Left hindlimb (tissue), 1 donor: ENCODE data around the gene SNAPC4.
"Not testable (repeated sequence)": the region's sequence is repeated elsewhere in the genome, so short reads cannot be mapped to it uniquely, and the experiment has no call there.

Source experiments
- DNase-seq: peaks from one replicate; pipeline ENCODE4 v3.0.0-alpha.2; 2018

Gene SNAPC4

DNA sequence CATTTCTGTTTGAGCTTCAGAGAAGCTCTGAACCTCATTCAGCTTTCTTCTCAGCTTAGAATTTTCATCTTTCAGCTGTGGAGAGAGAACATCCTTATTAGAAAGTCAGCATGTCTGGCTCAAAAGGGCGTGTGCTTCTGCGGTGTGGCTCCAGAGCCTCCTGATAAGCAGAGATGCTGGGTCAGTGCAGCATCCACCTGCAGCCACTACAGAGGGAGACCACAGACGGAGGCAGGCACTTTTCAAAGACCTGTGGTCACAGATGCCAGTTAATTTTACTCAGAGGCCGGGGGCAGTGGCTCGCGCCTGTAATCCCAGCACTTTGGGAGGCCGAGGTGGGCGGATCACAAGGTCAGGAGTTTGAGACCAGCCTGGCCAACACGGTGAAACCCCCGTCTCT, 5.9 kb upstream of the SNAPC4 start:
- DNase-seq = not testable (repeated sequence)

DNA sequence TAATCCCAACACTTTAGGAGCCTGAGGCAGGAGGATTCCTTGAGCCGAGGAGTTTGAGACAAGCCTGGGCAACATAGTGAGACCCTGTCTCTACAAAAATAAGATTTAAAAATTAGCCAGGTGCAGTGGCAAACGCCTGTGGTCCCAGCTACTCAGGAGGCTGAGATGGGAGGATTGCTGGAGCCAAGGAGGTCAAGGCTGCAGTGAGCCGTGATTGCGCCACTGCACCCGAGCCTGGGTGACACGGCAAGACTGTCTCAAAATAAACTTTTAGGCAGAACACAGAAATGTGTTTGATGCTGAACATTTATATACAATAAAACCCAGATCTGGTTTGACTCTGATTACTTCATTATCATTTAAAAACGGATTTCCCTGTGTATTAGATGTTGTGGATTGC, 5.5 kb upstream of the SNAPC4 start:
- no peak for DNase-seq

DNA sequence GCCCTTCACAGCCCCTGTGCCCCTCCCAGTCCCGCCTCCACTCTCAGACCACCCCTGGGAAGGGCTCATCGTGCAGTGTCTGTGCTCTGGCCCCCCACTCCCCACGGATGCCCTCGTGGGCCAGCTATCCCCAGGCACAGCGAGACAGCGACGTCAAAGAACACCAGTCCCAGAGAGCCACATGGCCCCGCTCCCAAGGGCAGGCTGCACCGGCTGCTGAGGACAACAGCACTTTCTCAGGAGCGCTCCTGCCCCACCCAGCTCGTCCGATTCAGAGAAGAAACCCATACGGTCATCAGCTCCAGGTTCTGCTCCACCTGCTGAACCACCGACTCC, 4.8 kb upstream of the SNAPC4 start:
- no peak for DNase-seq

DNA sequence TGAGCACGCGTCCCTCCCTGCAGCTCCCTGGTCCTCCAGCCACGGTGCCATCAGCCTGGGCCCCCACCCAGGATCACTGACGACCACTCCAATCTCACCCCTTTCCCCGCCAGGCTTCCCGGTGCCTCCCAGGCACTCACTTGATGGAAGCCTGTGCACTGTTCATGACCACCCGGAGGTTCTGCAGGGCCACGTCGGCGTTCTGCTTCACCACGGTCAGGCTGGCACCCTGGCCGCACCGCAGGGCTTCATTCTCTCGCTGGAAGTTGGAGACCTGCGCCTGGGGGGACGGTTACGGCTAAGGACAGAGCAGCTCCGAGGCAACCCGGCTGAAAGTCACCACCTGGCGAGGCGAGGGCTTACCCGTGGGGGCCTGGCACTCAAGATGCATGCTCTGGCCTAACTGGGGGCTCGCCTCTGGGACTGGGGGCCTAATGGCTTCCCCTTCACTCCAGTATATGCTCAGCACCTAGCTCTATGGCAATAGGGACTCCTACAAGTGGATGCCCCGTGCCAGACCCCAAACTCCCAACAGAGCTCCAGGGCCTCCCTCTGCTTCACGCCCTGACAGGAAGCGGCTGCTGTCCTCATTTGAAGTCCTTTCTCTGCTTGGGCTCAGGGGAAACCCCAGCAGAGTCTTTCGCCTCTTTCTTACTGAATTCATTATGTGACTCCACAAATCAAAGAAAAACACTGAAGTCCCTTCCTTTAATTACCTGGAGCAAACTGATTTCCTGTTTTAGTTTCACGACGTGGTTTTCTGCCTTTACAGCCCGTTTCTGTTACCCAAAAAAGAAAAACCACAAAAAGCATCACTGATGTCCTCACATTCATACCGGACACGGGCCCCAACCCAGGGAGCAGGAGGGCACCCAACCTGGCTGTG, 4.2 kb upstream of the SNAPC4 start:
- no peak for DNase-seq

DNA sequence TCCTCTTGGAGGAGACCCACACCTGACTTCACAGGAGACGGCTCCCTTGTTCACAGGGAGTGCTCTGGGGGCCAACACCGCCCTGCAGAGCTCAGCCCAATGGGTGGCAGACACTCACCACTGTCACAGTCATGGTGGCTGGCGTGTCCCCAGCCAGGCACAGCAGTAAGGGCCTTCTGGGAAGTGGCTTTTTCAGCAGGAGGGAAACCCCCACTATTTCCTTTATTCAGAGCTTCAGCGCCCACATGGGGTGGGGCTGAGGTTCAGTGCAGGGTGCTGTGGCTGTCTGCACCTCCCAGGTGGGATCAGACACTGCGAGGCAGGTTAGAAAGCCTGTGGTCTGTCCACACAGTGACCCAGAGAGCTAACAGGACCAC, 3.6 kb upstream of the SNAPC4 start:
- no peak for DNase-seq

DNA sequence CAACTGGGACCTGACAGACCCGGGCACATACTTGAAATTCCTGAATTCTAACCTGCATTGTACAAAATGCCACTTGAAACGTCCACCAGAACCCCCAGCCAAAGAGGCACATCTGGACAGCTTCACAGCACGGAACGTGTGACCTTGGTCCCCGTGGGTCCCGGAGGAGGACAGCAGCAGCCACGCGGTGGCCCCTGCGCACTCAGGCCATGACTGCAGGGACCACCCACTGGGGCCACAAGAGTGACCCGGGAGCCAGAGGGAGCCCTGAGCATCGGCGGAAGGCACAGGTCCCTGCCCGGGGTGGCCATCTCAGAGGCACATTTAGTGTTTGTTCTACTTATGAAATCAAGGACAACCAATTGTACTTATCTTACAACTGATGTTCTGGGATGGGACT, 2.1 kb upstream of the SNAPC4 start:
- DNase-seq = no peak

DNA sequence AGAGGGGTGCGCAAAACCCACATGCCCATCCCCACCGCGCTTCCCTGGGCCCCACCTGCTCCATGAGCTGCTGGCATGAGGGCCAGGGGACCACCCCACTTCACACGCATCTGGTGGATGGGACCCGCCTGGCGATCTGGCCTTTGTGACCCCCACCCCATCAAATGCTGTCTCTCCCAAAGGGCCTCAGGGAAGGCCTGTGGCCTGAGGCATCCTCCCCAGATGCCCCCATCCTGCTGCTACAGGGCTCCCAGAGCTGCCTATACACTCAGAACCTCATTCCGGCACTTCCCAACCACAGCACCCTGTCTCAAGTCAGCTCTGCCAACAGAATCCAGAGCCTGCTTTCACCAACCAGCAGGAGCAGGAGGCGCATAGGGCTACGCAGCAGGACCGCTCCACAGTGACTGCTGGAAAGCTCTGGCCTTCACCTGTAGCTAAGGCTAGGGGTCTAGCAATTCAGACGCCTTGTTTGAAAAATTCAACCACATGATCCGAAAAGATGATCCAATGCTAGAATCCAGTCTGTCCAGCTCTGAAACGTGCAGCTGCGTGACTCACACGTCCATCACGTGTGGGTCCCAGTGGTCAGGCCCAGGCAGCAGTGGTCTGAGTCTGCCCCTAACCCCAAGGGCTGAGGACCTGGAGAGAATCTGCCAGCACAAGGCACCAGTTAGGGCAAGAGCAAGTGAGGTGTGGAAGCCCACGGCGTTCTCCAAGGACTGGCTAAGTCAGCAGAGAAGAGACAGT, 1.4 kb upstream of the SNAPC4 start:
- DNase-seq = no peak

DNA sequence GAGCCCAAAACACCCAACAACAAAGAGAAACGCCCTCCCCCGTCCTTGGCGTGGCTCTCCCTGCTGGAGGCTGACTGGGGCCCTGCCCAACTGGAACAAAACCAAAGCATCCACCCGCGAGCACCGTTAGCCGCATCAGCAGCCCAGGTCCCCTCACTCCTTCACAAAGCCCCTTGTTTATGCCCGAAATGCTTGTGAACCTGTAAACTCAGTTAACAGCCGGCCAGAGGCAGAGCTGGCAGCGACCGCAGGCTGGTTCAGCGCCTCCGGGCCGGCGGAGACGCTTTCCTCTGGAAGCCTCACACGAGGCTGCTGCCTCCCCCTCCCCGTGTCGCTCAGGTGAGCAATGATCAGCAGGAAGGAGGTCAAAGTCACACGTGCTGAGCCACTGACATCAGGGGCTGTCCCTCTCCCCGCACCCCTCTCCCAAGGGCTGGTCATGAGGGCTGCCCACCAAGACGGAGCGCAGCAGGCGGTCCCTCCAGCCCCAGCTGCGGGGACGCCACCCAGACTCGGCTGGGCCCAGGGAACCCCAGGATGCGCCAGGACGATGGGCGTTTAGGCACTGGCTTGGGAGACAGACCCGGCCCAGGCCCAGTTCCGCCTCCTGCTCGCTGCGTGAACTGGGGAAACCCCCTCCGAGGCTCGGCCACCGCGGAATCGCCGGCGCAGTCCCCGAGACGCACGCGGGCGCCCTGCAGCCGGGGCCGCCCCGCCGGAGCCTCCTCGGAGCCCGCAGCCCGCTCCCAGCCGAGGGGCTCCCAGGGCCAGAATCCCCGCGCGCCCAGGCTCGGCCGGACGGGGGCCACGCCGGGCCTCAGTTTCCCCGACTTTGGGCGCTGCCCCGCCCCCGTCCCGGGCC, 563 bp downstream of the SNAPC4 start:
- DNase-seq = peak; percentile 27

DNA sequence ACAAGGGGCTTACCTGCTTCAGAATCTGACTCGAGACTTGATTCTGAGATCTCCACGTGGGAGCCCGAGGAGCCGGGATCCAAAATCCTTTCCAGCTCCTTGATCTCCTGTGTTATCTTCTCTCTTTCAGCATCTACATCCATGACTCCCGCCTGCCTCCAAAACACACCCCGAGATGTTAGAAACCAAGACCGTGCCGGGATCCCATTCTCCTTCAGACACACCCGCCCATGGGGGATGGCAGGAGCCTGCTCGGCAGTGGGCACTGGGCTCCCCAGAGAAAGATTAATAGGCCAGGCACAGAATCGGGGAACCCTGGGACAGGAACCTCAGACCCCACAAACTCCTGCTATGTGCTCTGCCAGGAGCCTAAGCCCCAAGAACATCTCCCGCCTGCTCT, 1.7 kb downstream of the SNAPC4 start:
- no peak for DNase-seq

DNA sequence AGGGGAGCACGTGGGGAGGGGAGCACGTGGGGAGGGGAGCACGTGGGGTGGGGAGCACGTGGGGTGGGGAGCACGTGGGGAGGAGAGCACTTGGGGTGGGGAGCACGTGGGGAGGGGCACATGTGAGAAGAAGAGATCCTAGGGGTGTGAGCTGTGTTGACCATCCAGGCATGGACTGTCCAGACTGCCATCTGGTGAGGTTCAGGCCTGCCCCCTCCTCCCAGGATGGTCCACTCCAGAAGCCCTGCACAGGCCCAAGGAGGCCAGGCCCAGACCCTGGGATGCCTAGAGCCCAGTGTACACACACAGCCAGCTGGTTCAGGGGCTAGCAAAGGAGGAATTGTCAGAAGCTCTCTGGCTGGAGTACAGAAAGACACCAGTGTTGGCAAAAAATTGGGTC, 2.3 kb downstream of the SNAPC4 start:
- no peak for DNase-seq

DNA sequence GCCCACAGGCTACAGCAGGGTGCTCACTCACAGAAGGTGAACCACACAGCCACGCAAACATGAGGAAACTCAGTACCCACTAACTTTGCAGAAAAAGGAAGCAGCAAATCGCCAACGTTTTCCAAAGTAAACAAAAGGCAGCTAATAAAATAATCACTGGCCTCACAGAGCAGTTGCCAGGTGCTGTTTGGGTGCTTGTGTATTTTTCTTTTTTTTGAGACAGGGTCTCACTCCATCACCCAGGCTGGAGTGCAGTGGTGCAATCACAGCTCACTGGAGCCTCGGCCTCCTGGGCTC, 3.8 kb downstream of the SNAPC4 start:
- no peak for DNase-seq

DNA sequence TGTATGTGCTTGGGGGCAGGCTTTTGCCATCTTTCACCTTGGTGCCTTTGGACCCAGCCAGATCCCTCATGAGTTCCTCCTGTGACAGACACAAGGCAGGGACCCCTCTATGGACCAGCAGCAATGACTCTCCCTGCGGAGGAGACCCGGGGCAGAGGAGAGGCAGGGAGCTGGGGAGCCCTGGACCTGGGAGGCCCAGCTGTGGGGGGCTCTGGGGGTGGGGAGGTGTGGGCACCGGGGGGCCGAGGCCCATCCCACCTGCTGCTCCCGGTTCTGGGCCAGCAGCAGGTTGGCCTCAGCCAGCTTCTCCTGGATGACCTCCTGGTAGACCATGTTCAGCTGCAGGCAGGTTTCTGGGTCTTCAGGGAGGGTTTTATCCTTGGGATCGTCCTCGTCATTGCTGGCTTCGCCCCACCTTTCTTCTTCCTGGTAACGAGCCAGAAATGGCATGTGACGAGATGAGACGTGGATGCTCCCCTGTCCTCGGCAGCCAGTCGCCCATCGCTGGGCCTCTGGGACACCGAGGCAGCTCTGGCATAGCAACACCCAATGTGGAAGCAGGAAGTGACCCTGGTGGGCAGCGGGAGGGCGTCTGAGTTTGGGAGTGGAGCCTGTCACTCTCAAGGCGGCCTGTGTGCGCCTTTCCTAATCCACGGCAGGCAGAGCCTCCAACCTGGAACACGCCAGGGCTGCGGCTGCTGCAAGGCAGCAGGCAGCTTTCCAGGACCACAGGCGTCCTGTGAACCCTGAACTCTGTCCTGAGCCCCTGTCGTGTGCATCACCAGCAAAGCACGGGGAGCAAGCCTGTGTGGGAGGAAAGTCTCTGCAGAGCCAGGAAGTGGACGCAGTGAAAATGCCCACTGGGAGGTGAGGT, 4.4 kb downstream of the SNAPC4 start:
- DNase-seq = no peak

DNA sequence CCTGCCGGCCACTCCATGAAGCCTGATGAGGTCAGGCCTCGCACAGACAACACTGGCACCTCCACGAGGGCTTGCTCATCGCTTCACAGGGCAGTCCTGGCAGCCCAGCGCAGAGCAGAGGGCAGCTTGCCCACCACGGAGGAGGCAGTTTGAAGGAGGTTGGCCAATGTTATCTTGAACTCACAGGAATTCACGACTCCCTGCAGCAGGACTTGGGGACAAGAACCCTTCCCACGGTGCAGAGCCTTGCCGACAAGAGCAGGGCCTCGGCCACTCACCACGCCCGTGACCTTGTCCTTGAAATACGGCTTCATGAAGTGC, 5.0 kb downstream of the SNAPC4 start:
- DNase-seq = no peak

DNA sequence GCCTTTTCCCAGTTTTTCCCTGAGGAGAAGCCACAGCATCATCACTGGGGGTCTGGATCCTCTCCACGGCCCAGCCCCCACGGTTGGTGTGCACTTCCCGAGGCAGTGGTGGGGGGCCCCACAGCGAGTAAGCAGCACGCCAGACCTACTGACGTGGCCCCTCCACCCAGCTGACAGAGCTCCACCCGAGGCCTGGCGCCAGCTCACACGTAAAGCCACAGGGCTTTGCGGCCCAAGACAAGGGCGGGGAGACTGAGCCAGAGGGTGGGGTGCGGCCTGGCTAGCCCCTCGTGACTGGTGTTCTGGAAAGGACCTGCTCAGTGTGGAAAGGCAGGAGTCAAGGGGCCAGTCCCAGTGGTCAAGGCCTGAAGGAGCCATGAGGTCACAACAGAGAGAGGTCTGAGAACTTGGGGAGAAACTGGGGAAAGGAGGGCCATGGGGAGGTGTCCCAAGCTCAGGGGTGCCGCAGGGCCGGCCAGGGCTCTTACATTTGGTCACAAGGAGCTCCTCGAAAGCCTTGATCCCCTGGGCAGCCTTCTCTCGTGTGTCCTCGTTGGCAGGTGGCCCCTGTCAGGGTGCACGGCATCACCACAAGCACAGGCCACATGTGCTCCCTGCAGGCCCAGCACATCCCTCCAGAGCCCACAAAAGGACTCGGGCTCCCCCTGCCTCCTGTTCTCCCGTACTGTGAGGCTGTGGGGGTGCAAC, 5.5 kb downstream of the SNAPC4 start:
- no peak for DNase-seq

DNA sequence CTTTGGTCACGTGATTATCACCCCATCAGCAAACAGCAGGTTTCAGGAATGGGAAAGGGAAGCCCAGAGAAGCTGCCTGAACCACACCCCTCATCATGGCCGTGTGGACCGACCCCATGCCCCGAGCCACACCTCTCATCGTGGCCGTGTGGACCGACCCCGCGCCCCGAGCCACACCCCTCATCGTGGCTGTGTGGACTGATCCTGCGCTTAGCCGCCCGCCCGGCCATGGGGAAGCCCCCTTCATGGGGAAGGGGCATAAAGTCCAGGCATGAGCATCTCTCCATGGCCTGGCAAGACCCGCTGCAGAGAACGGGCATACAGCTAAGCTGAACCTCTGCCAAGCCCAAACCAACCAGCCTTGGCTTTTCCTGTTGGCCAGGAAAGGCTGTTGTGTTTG, 6.4 kb downstream of the SNAPC4 start:
- no peak for DNase-seq

DNA sequence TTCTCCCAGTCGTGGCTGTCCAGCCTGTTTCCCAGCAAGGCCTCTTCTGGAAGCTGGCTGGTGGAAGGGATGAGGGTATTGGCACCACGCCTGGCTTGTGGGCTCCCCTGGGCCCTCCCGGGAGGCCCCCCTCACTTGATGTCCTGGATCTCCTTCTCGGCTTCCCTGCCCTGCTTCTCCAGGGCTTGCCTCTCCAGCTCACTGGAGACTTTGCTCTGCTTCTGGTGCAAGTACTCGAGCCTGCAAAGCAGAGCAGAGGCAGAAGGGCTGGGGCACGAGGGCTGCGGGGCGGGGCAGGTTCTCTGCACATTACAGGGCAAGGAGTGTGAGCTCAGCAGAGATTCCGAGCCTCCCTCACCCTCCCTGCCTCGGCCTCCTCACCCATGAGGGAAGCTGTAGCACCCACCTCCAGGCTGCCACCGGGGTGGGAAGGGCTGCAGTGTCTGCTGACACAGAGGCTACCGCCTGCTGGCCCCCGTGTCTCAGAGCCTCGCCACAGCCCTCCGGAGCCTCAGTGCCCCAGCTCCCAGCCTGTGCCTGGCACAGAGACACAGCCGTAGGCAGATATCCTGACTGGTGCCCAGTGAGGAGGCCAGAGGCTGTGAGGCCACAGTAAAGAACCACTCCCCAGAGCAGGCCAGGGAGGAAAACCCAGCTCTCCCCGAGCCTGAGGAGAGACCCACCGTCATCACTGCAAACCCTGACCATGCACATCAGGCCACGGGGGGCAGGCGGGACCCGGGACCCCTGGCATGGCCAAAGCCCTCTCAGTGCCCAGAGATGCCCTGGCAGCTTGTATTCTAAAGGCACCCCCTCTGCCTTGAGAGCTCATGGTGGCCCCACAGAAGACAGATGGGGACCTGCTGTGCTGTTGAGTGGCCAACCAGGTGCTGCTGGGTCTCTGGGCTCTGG, 7.2 kb downstream of the SNAPC4 start:
- no peak for DNase-seq

DNA sequence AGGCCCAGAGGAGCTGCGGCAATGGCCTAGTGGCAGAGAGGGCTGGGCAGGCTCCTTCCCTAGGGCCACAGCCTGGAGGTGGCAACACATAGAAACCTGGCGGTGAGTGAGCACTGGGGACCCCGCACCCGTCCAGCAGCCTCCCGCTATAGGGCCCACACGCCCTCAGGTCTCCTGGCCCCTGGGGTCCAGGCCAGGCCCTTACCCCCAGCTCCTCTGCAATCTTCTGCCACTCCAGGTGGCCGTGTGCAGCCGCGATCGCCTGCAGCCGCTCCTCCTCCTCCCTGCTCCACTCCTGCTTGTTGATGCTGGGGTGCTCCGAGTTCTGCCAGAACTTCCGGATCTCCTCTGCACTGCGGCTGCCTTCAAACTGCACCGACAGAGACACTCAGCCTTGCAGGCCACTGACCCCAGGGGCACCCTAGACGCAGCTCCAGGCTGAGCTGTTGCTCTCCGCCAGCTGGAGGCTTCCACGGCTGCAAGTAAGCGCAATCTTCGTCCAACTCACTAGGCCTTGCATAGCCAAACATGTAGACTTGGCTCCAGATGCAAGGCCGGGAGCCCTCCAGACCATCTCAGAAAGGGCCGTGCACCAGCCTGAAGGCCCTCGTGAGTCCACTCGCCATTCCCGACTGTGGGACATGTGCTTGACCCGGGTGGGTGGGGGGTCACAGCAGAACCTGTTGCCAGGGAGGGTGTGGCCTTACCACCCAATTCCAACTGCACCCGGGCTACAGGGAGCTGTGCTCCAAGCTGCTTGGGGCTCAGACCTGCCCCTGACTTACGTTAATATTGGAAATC, 8.0 kb downstream of the SNAPC4 start:
- DNase-seq = no peak

DNA sequence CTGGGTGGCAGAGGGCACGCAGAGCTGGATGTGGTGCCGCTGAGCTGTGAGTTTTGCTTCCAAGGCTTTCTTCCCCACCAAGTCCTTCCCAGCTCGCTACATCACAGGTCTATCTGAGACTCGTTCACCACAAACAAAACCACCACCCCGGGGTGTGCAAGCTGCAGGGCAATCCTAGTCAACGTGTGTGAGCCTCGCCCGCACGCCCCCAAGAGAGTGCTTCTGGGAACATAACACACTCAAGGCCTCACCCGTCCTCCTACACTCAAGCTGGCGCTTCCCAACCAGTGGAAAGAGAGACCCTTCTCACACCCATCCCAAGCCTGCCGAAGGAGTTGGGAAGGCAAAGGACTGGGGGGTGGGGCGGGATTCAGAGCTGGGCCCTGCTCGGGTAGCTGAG, 10.6 kb downstream of the SNAPC4 start:
- no peak for DNase-seq

DNA sequence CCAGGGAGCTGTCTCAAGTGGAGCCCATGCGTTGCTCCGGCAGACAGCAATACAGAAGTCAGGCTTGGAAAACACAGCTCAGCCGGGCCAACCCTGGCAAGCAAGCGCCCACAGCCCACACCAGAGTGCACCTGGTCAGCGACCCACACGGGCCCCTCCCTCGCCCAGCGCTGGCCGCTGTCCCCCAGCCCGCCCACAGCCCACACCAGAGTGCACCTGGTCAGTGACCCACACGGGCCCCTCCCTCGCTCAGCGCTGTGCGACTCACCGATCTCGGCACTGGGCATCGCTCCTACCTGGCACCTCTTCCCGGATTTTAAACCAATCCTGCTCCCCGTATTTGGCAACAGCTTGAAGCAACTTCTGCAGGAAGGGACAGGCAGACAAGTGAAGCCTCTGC, 12.8 kb downstream of the SNAPC4 start:
- no peak for DNase-seq

DNA sequence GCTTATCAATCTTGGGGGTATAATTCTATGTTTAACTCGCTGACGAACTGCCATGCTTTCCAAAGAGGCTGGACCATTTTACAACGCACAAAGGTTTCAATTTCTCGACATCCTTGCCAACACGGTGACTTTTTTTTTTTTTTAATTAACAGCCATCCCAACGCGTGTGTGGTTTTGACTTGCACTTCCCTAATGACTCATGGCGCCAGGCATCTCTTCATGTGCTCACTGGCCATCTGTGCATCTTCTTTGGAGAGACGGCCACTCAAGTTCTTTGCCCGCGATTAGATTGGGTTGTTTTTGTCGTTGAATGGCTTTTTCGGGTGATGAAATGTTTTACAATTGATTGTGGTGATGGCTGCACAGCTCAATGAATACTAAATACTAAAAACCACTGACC, 14.0 kb downstream of the SNAPC4 start:
- DNase-seq = no peak
